ENCODE data around the gene FOSL1.
"Not testable (repeated sequence)": the region's sequence is repeated elsewhere in the genome, so short reads cannot be mapped to it uniquely, and the experiment has no call there.

FOSL1 gene

GRCh38 chr11:65849771-65850216, 50.4 kb downstream of the FOSL1 start:
- no peak for TF ChIP-seq CTCF (IDR thresholded peaks at IDR 0.05; ENCODE audit: low read depth, low read length, missing control alignments)
- no peak for DNase-seq (ENCODE audit: low read depth)
- H3K4me3 ChIP-seq (ENCODE audit: low read depth, low read length): no peak overlapping the region

- no peak for DNase-seq (ENCODE audit: low read depth)
- TF ChIP-seq CTCF (IDR thresholded peaks at IDR 0.05; ENCODE audit: low read depth, low read length, missing control alignments): no peak
Measured at GRCh38 chr11:65849366-65849765, 50.8 kb downstream of the FOSL1 start.

GRCh38 chr11:65848693-65849092, 51.5 kb downstream of the FOSL1 start:
- not testable (repeated sequence) for H3K4me3 ChIP-seq (ENCODE audit: low read depth, low read length); DNase-seq (ENCODE audit: low read depth)

More at GRCh38 chr11:65849366-65849765, 50.8 kb downstream of the FOSL1 start:
- H3K4me3 ChIP-seq (ENCODE audit: low read depth, low read length): no peak overlapping the region

- H3K4me3 ChIP-seq (ENCODE audit: low read depth, low read length): no peak overlapping the region
- no peak for DNase-seq (ENCODE audit: low read depth)
Measured at GRCh38 chr11:65847746-65848145, 52.4 kb downstream of the FOSL1 start.

GRCh38 chr11:65844231-65844872, 55.8 kb downstream of the FOSL1 start:
- H3K4me3 ChIP-seq (ENCODE audit: low read depth, low read length): no peak overlapping the region
- TF ChIP-seq CTCF (IDR thresholded peaks at IDR 0.05; ENCODE audit: low read depth, low read length, missing control alignments): no peak
- DNase-seq (ENCODE audit: low read depth): no peak

More at GRCh38 chr11:65847746-65848145, 52.4 kb downstream of the FOSL1 start:
- no peak for TF ChIP-seq CTCF (IDR thresholded peaks at IDR 0.05; ENCODE audit: low read depth, low read length, missing control alignments)

- no peak overlapping the region for H3K4me3 ChIP-seq (ENCODE audit: low read depth, low read length)
- TF ChIP-seq CTCF (IDR thresholded peaks at IDR 0.05; ENCODE audit: low read depth, low read length, missing control alignments): no peak
Measured at GRCh38 chr11:65843811-65844210, 56.4 kb downstream of the FOSL1 start.

GRCh38 chr11:65842144-65842543, 58.0 kb downstream of the FOSL1 start:
- no peak for DNase-seq (ENCODE audit: low read depth)

More at GRCh38 chr11:65843811-65844210, 56.4 kb downstream of the FOSL1 start:
- DNase-seq (ENCODE audit: low read depth): no peak

More at GRCh38 chr11:65842144-65842543, 58.0 kb downstream of the FOSL1 start:
- H3K4me3 ChIP-seq (ENCODE audit: low read depth, low read length): no peak overlapping the region
- no peak for TF ChIP-seq CTCF (IDR thresholded peaks at IDR 0.05; ENCODE audit: low read depth, low read length, missing control alignments)
